Keratinocyte (primary cell): ENCODE results near the gene TRMT1. TPM values are rescaled to one million over a fixed set of nuclear protein-coding genes. Genes with fewer than 3 reads are reported as not detected.

Source experiments
- DNase-seq: peaks from one replicate; pipeline ENCODE4 v3.0.0-alpha.2; 2011; ENCODE audit warnings: low read depth, missing footprints, low spot score
- FAIRE-seq: peaks from 2 replicates; lab custom pipeline; 2011; peaks lifted over from hg19 to GRCh38; lab: Jason Lieb, UNC
- H2AFZ ChIP-seq: 2 replicates; pipeline ENCODE4 v1.6.0; 2012; ENCODE audit warnings: low read length, control low read depth, inconsistent platforms; ENCODE audit not compliant: control insufficient read depth
- H3K27ac ChIP-seq: 2 replicates; pipeline ENCODE4 v1.5.1; 2011; ENCODE audit warnings: low read length; ENCODE audit not compliant: control insufficient read depth, insufficient read depth
- H3K27me3 ChIP-seq: 3 replicates; pipeline ENCODE4 v1.6.0; 2011; ENCODE audit warnings: low read length; ENCODE audit not compliant: control insufficient read depth, insufficient read depth; ENCODE audit errors: extremely low read depth
- H3K36me3 ChIP-seq, 2 experiments: 2 replicates in 1 of 2; 3 replicates in 1 of 2; pipeline ENCODE4 v1.5.1; 2011; ENCODE audit warnings: low read length in 2 of 2, mild to moderate bottlenecking in 1 of 2; ENCODE audit not compliant: control insufficient read depth in 2 of 2, insufficient read depth in 2 of 2; ENCODE audit errors: extremely low read depth in 1 of 2
- H3K4me1 ChIP-seq: 3 replicates; pipeline ENCODE4 v1.5.1; 2011; ENCODE audit warnings: low read length; ENCODE audit not compliant: control insufficient read depth, insufficient read depth; ENCODE audit errors: extremely low read depth
- H3K4me2 ChIP-seq: 3 replicates; pipeline ENCODE4 v1.6.0; 2011; ENCODE audit warnings: low read depth, low read length; ENCODE audit not compliant: control insufficient read depth, insufficient read depth; ENCODE audit errors: extremely low read depth
- H3K4me3 ChIP-seq, 3 experiments: fragments of 200-600 bp in 1 of 3; sonication (generic) in 1 of 3; 2 replicates in 2 of 3; 3 replicates in 1 of 3; pipeline ENCODE4 v1.5.1; 2011 to 2016; ENCODE audit warnings: low read length in 3 of 3, mild to moderate bottlenecking in 3 of 3, control low read depth in 2 of 3, inconsistent platforms in 1 of 3, low read depth in 1 of 3, mixed read lengths in 1 of 3, mixed run types in 1 of 3, moderate library complexity in 1 of 3; ENCODE audit not compliant: control insufficient read depth in 2 of 3, insufficient read depth in 2 of 3; ENCODE audit errors: extremely low read depth in 1 of 3
- H3K79me2 ChIP-seq: 2 replicates; pipeline ENCODE4 v1.6.0; 2012; ENCODE audit warnings: low read length; ENCODE audit not compliant: control insufficient read depth, insufficient read depth
- H3K9ac ChIP-seq: 3 replicates; pipeline ENCODE4 v1.6.0; 2011; ENCODE audit warnings: low read length; ENCODE audit not compliant: control insufficient read depth, insufficient read depth; ENCODE audit errors: extremely low read depth
- H3K9me1 ChIP-seq: 3 replicates; pipeline ENCODE4 v1.6.0; 2011; ENCODE audit warnings: low read length; ENCODE audit not compliant: control insufficient read depth, insufficient read depth; ENCODE audit errors: extremely low read depth
- H3K9me3 ChIP-seq: 2 replicates; pipeline ENCODE4 v1.5.1; 2012; ENCODE audit warnings: low read depth, low read length; ENCODE audit not compliant: control insufficient read depth
- H4K20me1 ChIP-seq: 3 replicates; pipeline ENCODE4 v1.6.0; 2011; ENCODE audit warnings: low read length; ENCODE audit not compliant: control insufficient read depth, insufficient read depth; ENCODE audit errors: extremely low read depth
- CTCF ChIP-seq, 3 experiments: IDR thresholded peaks in 1 of 3; conservative IDR thresholded peaks in 1 of 3; optimal IDR thresholded peaks in 1 of 3; 2 replicates in 2 of 3; 3 replicates in 1 of 3; pipeline versions ENCODE3 to v1.5.1; 2011; ENCODE audit warnings: low read length in 3 of 3, mild to moderate bottlenecking in 3 of 3, moderate library complexity in 2 of 3, control low read depth in 1 of 3, inconsistent platforms in 1 of 3; ENCODE audit not compliant: insufficient read depth in 2 of 3; ENCODE audit errors: extremely low read depth in 1 of 3
- EZH2 ChIP-seq: IDR thresholded peaks from one replicate; pipeline ENCODE4 v1.6.1; 2012; ENCODE audit warnings: inconsistent platforms, mild to moderate bottlenecking, low read length, moderate library complexity
- dilution Hi-C: fragments of 300-500 bp; cut with MboI; formaldehyde crosslinking; loops from one replicate; pipeline ENCODE4 v1.7.0; 2020; ENCODE audit warnings: low sequenced_read_pairs; ENCODE audit not compliant: extremely low pct_ligation_motif_present
- polyA plus RNA-seq, 5 experiments: library from polyadenylated mRNA; depleted of rRNA in 3 of 5; stranded (reverse) in 3 of 5; stranded (forward) in 1 of 5; unstranded in 1 of 5; fragments of >200 nt; gene quantifications; 1 replicate in 1 of 5; 2 replicates in 3 of 5; 3 replicates in 1 of 5; pipeline versions ENCODE4 v1.2.1 to v1.2.3, GENCODE V29; 2011 to 2012; ENCODE audit warnings: missing spikeins in 2 of 5, low read depth in 1 of 5, low replicate concordance in 1 of 5

TRMT1 gene
- polyA plus RNA-seq, 1 donor (not counting 4 experiments of a cell fraction or from before 2014, with no cell fraction given), result 30.9 TPM

- Histone ChIP-seq H3K4me1 (peaks cover 16% of the 10 kb centered on the region), H3K9me1 (no peaks in the 10 kb centered on the region), H3K9me3 (no peaks in the 10 kb centered on the region), H3K4me3 (peak overlapping the region; percentile 62 to 99 (median 96)), H3K79me2 (peaks cover 46% of the 10 kb centered on the region), H3K27me3 (no peaks in the 10 kb centered on the region), H3K4me2 (peak overlapping the region; percentile 89), H2AFZ (no peak overlapping the region), H3K36me3 (peaks cover 2 to 16% of the 10 kb centered on the region in 2 experiments), H3K27ac (peak overlapping the region; percentile 96), H3K9ac (peak overlapping the region; percentile 84), H4K20me1 (peaks cover 9% of the 10 kb centered on the region)
- FAIRE-seq, result no peak
- DNase-seq, result peak; percentile 95
- TF ChIP-seq CTCF (optimal IDR thresholded peaks at IDR 0.05 in 1 of 3, IDR thresholded peaks at IDR 0.05 in 1 of 3, conservative IDR thresholded peaks at IDR 0.05 in 1 of 3; ENCODE audit: extremely low read depth in 1 of 3, insufficient read depth in 2 of 3, low read length in 3 of 3) (no peak), EZH2 (no peak)
- dilution Hi-C loops, result no loop called here
These were observed 36.5 kb upstream of the TRMT1 start for GRCh38 chr19:13152974-13153568.

- FAIRE-seq, result no peak
These were observed 35.9 kb upstream of the TRMT1 start for GRCh38 chr19:13152356-13152973.

More at GRCh38 chr19:13152356-13152973, 35.9 kb upstream of the TRMT1 start:
- H3K27me3 ChIP-seq, result no peaks in the 10 kb centered on the region
- peak overlapping the region; percentile 89 for H3K4me2 ChIP-seq
- H2AFZ ChIP-seq, result peak overlapping the region; percentile 63
- no peak for DNase-seq
- peaks cover 9% of the 10 kb centered on the region for H4K20me1 ChIP-seq
- H3K4me3 ChIP-seq, result peak overlapping the region; percentile 62 to 99 (median 96)
- peak overlapping the region; percentile 96 for H3K27ac ChIP-seq
- peaks cover 16% of the 10 kb centered on the region for H3K4me1 ChIP-seq
- dilution Hi-C loops, result no loop called here
- H3K9me1 ChIP-seq, result no peaks in the 10 kb centered on the region
- H3K9ac ChIP-seq, result peak overlapping the region; percentile 84
- peaks cover 2 to 16% of the 10 kb centered on the region in 2 experiments for H3K36me3 ChIP-seq
- no peak for TF ChIP-seq CTCF (optimal IDR thresholded peaks at IDR 0.05 in 1 of 3, IDR thresholded peaks at IDR 0.05 in 1 of 3, conservative IDR thresholded peaks at IDR 0.05 in 1 of 3; ENCODE audit: extremely low read depth in 1 of 3, insufficient read depth in 2 of 3, low read length in 3 of 3)
- TF ChIP-seq EZH2, result no peak
- no peaks in the 10 kb centered on the region for H3K9me3 ChIP-seq
- H3K79me2 ChIP-seq, result peaks cover 46% of the 10 kb centered on the region
